WI38 (cell line): ENCODE results near the gene TXNL4A.

Experiments used
- H3K4me3 ChIP-seq: 2 replicates; pipeline ENCODE4 v1.5.1; 2011; ENCODE audit warnings: low read depth, mild to moderate bottlenecking, control low read depth, low read length
- TF ChIP-seq, protein P1 (sequence below): IDR thresholded peaks from 2 replicates; pipeline ENCODE4 v1.5.1; 2012; ENCODE audit warnings: low read depth, mild to moderate bottlenecking, control low read depth, low read length

The TXNL4A gene

DNA sequence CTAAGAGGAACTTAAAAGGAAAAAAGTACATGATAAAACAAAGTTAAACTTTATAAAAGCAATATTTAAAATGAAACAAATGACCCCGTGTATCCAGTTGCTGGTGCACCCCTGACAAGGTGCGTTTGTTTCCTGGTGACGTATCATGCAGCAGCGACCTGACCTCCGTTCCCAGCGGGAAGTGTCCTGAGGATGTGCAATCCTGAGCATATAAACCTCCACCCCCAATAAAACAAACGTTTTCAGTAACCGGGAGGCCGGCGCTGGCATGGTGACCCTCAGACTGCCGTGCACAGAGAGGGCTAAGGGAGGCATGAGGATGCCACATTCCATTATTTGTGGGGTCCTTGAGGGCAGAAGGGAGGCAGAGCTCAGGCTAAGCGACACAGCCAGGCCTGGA lies 51.7 kb downstream of the TXNL4A start:
- TF ChIP-seq, protein P1, sequence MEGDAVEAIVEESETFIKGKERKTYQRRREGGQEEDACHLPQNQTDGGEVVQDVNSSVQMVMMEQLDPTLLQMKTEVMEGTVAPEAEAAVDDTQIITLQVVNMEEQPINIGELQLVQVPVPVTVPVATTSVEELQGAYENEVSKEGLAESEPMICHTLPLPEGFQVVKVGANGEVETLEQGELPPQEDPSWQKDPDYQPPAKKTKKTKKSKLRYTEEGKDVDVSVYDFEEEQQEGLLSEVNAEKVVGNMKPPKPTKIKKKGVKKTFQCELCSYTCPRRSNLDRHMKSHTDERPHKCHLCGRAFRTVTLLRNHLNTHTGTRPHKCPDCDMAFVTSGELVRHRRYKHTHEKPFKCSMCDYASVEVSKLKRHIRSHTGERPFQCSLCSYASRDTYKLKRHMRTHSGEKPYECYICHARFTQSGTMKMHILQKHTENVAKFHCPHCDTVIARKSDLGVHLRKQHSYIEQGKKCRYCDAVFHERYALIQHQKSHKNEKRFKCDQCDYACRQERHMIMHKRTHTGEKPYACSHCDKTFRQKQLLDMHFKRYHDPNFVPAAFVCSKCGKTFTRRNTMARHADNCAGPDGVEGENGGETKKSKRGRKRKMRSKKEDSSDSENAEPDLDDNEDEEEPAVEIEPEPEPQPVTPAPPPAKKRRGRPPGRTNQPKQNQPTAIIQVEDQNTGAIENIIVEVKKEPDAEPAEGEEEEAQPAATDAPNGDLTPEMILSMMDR = no peak
- H3K4me3 ChIP-seq = no peak overlapping the region

DNA sequence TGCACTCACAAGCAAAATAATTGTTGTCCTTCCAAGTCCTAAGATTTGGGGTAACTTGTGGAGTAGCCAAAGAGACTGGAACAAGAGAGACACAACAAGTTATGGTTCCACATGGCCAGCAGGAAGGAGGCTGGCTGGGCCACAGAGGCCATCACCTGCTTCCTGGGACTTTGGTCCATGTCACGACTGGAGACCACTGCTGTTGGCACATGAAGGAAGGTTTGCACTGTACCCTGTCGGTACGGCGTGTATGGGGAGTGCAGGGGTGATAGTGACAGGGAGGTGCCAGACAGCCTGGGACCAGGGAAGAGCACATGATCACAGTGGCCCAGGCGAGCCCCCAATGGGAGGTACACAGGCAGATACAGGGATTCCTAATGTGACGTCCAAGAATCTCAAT lies 52.4 kb downstream of the TXNL4A start:
- H3K4me3 ChIP-seq = no peak overlapping the region

DNA sequence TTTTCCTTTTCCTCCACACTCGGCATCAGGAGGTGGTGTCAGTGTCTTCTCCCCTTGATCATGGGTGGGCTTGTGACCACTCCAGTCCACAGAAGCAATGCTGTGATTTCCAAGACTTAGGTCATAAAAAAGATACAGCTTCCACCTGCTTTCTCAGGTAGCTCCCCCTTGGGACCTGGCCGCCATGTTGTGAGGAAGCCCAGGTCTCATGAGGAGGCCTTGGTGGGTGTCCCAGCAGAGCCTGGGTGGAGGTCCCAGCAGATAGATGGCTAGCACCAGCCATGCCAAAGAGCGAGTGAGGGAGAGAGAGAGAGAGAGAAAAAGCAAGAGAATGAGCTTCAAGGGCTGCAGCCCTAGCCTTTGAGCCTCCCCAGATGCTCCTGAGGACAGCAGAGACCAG lies 52.9 kb downstream of the TXNL4A start:
- TF ChIP-seq, protein P1 = no peak
- no peak overlapping the region for H3K4me3 ChIP-seq

More for the DNA sequence above, 52.4 kb downstream of the TXNL4A start:
- TF ChIP-seq, protein P1 = no peak

DNA sequence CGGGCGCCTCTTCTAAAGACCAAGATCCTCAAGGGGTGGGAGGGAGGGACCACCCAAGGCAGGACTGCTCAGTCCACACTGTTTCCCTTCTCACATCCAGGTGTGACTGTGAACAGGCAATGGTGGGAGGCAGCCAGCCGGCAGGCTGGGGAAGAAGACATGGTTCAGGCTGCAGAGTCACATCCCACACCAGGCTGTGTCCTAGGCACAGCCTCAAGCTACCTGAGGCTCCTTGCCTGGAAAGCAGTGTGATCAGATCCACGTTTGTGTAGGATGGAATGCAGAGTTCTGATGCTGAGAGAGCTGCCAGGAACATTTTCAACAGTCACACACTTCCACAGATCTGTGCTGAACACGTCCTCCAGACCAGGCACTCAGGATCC lies 53.3 kb downstream of the TXNL4A start:
- no peak overlapping the region for H3K4me3 ChIP-seq
- TF ChIP-seq, protein P1 = no peak

DNA sequence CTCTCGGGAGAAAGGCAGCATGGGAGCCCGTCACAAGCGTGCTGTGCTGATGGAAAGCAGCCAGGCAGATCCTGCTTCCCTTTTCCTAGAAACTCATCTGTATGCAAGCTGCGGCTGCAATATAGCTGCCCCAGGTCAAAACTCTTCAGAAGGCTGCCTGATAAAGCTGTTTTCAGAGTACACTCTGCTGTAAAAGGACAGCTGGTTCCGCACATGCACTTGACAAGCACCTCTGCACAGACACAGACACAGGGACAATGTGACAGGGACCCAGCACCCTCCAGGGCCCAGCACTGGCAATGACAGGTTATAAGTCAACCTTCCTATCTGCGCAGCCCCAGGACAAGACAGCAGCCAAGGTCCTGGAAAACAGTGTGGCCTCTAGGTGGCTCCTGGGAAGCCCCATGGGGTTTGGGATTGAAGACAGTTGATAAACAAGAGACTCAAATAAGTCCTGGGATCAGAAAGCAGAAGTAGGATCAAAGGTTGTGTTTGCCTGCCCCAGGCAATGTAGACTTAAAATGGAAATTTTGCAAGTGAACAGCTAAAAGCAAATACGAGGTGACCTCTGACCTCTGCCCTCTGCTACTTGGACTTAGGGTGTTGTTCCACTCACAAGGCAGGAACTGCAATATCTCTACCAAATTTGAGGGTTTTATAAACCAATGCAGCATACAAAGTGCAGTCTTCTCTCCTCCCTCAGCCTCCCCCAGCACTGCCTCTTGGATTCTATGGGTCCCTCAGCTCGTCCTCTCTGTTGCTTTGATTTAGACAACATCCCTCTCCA lies 53.9 kb downstream of the TXNL4A start:
- TF ChIP-seq, protein P1 = no peak
- no peak overlapping the region for H3K4me3 ChIP-seq

DNA sequence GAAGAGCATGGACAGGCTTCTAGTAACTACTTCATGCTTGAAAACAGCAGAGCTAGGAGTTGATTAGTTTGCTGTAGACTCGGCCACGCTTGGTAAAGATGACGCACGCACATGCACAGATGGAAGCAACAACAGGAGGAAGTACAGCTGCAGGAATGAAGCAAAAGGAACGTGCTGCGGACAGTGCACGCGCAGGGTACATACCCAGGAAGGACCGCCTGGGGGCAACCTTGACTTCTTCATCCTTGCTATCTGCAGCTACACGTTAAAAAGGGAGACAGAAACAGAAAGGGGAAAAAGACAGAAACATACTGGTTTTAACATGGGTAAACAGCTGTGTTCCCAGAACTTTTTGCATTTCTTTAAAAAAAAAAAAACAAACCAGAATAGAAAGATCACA lies 54.6 kb downstream of the TXNL4A start:
- TF ChIP-seq, protein P1 = no peak
- no peak overlapping the region for H3K4me3 ChIP-seq

DNA sequence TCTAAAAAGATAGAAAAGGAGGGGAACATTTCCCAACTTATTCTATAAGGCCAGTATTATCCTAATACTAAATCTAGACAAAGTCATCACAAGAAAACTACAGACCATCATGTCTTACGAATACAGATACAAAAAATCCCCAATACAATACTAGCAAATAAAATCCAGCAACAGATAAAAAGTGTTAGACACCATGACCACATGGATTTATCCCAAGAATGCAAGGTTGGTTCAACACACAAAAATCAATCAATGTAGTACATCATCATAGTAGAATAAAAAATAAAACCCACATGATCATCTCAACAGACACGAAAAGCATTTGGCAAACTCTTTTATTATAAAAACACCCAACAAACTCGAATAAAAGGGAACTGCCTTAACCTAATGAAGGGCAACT lies 55.5 kb downstream of the TXNL4A start:
- TF ChIP-seq, protein P1 = no peak

More for the DNA sequence above, 55.5 kb downstream of the TXNL4A start:
- no peak overlapping the region for H3K4me3 ChIP-seq
